Measurements from ENCODE around the gene AGT. TPM values are rescaled to one million over a fixed set of nuclear protein-coding genes. Genes with fewer than 3 reads are reported as not detected.

AGT gene
- 0.28 and 2.7 TPM in 2 replicates for total RNA-seq

GRCh38 chr1:230713915-230714764 is at the start of gene AGT:
Gene AGT, minus strand, starts transcription at chr1:230714122. Its CDS starts 3,299 bp downstream, at chr1:230710823.

GRCh38 chr1:230747127-230747730 is 33.3 kb upstream of the AGT start, which contains the start of gene CAPN9:
Gene CAPN9, plus strand, starts transcription at chr1:230747388. Its CDS starts 109 bp downstream, at chr1:230747497.

Other genes starting within 250 kb of the AGT start
- gene COG2, start 71.6 kb downstream of the AGT start, total RNA-seq = 21.5 and 23.8 TPM in 2 replicates
- gene CAPN9, start 33.3 kb upstream of the AGT start, total RNA-seq = not detected in 2 replicates
- gene C1orf198, start 154.4 kb upstream of the AGT start, total RNA-seq = 44.1 and 80.4 TPM in 2 replicates

All from smooth muscle cell of bladder (primary cell).